T-helper 17 cell (primary cell): Measurements from ENCODE around the gene CYP26B1. TPM values are rescaled to one million over a fixed set of nuclear protein-coding genes. Genes with fewer than 3 reads are reported as not detected.

ENCODE experiments used
- ATAC-seq: fragments of 150-1000 bp; cut with Tn5 transposase; 2 replicates; pipeline ENCODE4 v1.10.0; 2021; ENCODE audit warnings: mild to moderate bottlenecking, moderate library complexity
- DNase-seq, 3 donors: peaks; one replicate each; pipeline versions ENCODE4 v3.0.0 to v3.0.0-alpha.2; 2020 to 2021
- H3K9me3 ChIP-seq: one replicate; pipeline ENCODE4 v1.7.0; 2013; ENCODE audit warnings: low read length, mild to moderate bottlenecking; ENCODE audit not compliant: control insufficient read depth, poor library complexity, severe bottlenecking
- H3K27ac Mint-ChIP-seq: one replicate; pipeline ENCODE4 v1.8.0; 2022; ENCODE audit warnings: mild to moderate bottlenecking, moderate library complexity, mixed read lengths
- H3K27me3 Mint-ChIP-seq: one replicate; pipeline ENCODE4 v1.8.0; 2022; ENCODE audit warnings: mixed read lengths
- H3K36me3 Mint-ChIP-seq: one replicate; pipeline ENCODE4 v1.8.0; 2022; ENCODE audit warnings: low read depth, mixed read lengths
- H3K4me1 Mint-ChIP-seq: one replicate; pipeline ENCODE4 v1.8.0; 2022; ENCODE audit warnings: mild to moderate bottlenecking, mixed read lengths
- H3K4me3 Mint-ChIP-seq: one replicate; pipeline ENCODE4 v1.8.0; 2022; ENCODE audit warnings: mild to moderate bottlenecking, moderate library complexity, mixed read lengths
- total RNA-seq, 4 donors: library from RNA in 2 of 4; stranded (reverse) in 2 of 4; gene quantifications; one replicate each; pipeline ENCODE4 v1.2.3 and lab custom pipeline; 2022 to 2026

Gene CYP26B1
- total RNA-seq, 2 donors from 2014 or later, result not detected

DNA sequence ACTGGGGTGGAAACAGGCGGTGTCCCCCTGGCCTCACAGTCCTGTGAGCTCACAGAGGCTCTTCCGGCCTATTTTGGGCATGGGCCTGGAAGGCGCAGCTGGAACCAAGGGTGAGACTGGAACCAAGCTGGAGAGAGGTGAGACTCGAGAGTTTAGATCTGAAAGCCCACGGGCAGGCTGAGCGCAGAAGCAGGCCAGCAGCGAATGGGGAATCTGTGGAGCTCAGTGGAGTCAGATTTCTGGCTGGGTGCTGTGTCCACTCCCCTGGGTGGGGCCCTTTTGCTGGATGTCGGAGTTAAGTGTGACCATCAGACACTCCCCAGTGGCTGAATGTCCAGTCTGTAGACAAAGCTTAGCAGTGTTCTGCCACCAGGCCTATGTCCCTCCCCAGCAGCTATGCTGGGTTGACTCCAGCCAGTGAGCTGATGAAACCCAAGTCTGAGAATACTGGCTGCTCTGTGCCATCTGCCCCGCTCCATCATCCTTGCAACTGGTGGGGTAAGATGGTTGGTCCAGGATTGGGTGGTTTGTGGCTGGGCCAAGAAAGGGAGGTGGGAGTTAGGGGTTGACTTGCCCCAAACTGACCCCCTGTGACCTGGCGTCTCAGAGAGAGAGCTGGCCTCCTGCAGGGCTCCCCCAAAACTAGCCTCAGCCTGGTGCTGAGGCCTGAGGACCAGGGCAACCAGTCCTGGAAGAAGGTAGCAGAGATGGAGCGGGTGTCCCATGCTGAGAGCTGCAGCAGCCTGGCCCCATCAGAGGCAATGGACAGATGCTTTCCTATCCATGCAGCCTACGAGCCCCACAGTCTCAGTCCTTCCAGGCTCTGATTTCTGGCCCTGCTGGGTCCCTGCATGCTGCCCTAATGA is 34.4 kb downstream of the CYP26B1 start:
- Mint-ChIP-seq H3K36me3 (no peaks in the 10 kb centered on the region), H3K27ac (no peak overlapping the region), H3K4me1 (no peaks in the 10 kb centered on the region), H3K4me3 (no peak overlapping the region), H3K27me3 (peaks cover 42% of the 10 kb centered on the region)
- H3K9me3 ChIP-seq, result no peaks in the 10 kb centered on the region
- ATAC-seq, result no peak
- DNase-seq, result no peak

DNA sequence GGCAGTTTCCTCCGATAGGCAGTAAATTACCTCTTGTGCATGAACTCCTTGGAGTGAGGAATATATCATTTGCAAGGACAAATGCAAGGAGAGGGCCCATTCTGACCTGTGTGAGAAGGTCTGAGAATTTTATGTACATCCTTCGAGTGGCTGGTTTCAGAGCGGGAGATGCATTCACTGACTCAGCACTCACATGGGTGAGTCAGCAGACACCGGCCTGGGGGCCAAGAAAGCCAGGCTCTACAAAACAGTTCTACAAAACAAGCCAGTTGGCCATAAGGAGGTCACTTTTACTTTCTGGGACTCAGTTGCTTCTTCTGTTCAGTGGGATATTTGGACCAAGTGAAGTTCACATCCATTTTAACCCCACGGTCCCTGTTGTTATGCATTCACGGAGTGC is 35.3 kb downstream of the CYP26B1 start:
- Mint-ChIP-seq H3K36me3 (no peaks in the 10 kb centered on the region), H3K27ac (no peak overlapping the region), H3K4me3 (no peak overlapping the region), H3K4me1 (no peaks in the 10 kb centered on the region), H3K27me3 (peaks cover 42% of the 10 kb centered on the region)
- DNase-seq, result no peak
- no peak for ATAC-seq
- no peaks in the 10 kb centered on the region for H3K9me3 ChIP-seq

DNA sequence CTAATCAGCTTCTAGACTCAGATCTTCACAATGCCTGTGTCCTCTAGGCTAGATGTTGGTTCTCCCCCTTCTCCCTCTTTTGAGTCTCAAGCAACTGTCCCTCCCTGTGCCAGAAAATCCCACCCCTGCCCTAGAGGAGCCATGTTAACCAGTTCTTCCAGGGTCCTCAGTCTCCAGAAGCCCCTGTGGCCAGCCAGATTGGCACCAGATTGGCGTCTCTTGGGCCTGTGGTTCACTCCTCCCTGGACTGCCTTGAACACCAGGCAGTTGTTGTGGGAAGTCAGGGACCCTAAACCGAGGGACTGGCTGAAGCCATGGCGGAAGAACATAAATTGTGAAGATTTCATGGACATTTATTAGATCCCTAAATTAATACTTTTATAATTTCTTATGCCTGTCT is 36.6 kb downstream of the CYP26B1 start:
- H3K4me3 Mint-ChIP-seq, result no peak overlapping the region

DNA sequence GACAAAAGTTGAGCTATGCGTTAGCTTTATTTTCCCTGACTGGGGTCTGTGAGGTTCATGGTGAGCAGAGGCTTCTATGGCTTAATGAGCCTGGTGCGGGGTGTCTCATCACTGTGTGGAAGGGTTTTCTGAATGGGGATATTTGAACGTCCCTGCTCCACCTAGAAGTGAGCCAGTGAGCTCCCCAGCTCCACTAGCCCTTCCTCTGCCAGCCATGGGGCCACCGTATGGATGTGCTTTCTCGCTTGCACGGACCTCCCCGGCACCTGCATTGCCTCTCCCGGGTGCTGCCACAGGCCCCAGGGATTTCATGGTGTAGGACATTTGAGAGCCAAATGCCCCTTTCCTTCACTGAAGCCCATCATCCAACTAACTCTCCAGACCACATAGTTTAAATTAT is 37.8 kb downstream of the CYP26B1 start:
- no peak overlapping the region for H3K4me3 Mint-ChIP-seq
- ATAC-seq (no peak), DNase-seq (no peak)
- no peaks in the 10 kb centered on the region for H3K9me3 ChIP-seq
- no peaks in the 10 kb centered on the region for H3K4me1 Mint-ChIP-seq
- no peaks in the 10 kb centered on the region for H3K36me3 Mint-ChIP-seq
- H3K27ac Mint-ChIP-seq, result no peak overlapping the region
- H3K27me3 Mint-ChIP-seq, result peaks cover 49% of the 10 kb centered on the region

More for the DNA sequence above, 36.6 kb downstream of the CYP26B1 start:
- ATAC-seq (no peak), DNase-seq (no peak)
- no peaks in the 10 kb centered on the region for H3K9me3 ChIP-seq
- H3K36me3 Mint-ChIP-seq, result no peaks in the 10 kb centered on the region
- peaks cover 39% of the 10 kb centered on the region for H3K27me3 Mint-ChIP-seq
- no peaks in the 10 kb centered on the region for H3K4me1 Mint-ChIP-seq
- no peak overlapping the region for H3K27ac Mint-ChIP-seq

DNA sequence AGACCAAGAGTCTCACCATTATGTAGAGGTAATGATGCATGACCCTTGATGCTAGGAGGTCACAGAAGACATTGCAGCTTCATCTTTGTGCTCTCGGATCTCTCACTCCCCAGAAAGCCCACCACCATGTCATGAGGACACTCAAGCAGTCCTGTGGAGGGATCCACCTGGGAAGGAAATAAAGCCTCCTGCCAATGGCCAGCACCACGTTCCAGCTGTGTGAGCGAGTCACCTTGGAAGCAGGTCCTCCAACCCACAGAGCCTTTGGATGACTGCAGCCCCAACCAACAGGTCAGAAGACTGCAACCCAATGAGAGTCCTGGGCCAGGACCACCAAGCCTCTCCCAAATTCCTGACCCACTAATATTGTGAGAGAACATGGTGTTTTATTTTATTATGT is 38.4 kb downstream of the CYP26B1 start:
- ATAC-seq, result no peak
- Mint-ChIP-seq H3K4me1 (no peaks in the 10 kb centered on the region), H3K27me3 (peaks cover 54% of the 10 kb centered on the region), H3K27ac (no peak overlapping the region), H3K36me3 (no peaks in the 10 kb centered on the region), H3K4me3 (no peak overlapping the region)
- no peak for DNase-seq
- H3K9me3 ChIP-seq, result no peaks in the 10 kb centered on the region

DNA sequence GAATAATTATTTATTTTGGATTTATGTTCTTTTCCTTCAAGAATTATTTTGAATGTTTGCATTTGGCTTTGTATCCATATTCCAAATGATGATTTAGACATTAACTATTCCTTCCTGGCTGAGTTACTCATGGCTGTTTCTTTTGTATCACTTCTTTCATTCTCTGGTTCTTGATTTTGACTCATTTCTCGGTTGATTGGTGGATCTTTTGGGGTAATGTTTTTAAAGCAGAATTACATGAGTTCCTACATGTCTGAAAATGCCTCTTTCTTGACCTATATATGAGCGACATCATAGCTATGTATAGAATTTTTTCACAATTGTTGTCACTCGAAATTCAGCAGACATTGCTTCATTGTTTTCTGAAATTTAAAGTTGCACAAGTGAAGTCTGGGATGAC is 39.5 kb downstream of the CYP26B1 start:
- no peaks in the 10 kb centered on the region for H3K36me3 Mint-ChIP-seq
- H3K27me3 Mint-ChIP-seq, result peaks cover 56% of the 10 kb centered on the region
- no peak for ATAC-seq
- H3K9me3 ChIP-seq, result no peaks in the 10 kb centered on the region
- no peak overlapping the region for H3K4me3 Mint-ChIP-seq
- no peak for DNase-seq
- H3K4me1 Mint-ChIP-seq, result no peaks in the 10 kb centered on the region
- no peak overlapping the region for H3K27ac Mint-ChIP-seq

DNA sequence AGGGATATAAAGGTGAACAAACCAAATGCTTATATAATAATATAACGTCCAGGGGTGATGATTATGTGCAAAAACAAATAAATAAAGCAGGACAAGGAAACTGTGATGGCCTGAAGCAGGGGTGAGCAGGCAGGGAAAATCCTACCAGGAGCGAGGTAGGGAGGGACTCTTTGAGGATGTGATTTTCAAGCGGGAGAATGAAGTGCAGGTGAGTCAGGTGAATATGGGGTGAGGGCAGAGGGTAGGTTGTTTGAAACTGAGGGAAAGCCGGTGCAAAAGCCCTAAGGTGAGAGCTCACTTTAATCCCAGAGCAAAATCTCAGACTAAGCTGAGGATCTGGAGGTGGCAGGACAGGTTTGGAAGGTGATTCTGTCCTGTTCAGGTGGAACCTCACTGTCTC is 40.7 kb downstream of the CYP26B1 start:
- H3K4me3 Mint-ChIP-seq, result no peak overlapping the region
- DNase-seq (no peak), ATAC-seq (no peak)
- peaks cover 53% of the 10 kb centered on the region for H3K27me3 Mint-ChIP-seq
- H3K27ac Mint-ChIP-seq, result no peak overlapping the region
- H3K9me3 ChIP-seq, result no peaks in the 10 kb centered on the region
- H3K36me3 Mint-ChIP-seq, result peaks cover 4% of the 10 kb centered on the region
- no peaks in the 10 kb centered on the region for H3K4me1 Mint-ChIP-seq

DNA sequence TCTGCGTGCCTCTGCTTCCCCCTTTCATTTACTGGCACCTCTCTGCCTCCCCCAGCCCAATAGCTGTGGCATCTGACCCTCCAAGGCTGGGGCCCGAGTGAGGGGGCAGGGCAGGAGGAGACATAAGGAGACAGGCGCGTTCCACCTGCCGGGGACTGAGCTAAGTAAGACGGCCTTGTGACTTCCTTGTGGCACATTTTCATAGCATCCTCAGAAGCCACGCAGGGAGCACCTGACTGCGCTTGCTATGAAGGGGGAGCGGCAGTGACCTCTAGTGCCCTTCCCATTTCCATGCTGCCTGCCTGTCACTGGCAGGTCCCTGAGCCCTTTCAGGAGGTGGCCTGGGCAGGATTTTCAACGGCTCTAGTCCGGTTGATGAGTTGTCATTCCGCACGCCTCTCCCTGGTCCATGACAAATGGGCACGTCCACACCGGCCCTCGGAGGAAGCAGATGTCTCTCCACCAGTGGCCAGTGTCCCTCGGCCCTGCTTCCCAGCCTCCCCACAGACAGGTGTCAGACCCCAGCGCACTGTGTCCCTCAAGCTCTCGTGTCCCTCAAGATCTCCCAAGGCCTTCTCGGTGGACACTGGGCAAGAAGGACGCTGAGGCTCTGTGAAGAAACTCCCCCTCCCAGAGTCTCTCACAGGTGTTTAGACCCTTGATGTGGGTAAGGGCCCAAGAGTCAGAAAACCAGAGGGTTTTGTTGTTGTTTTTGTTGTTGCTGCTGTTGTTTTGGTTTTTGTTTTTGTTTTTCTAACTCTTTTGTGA is 42.7 kb downstream of the CYP26B1 start:
- H3K36me3 Mint-ChIP-seq, result peaks cover 4% of the 10 kb centered on the region
- H3K27me3 Mint-ChIP-seq, result peaks cover 45% of the 10 kb centered on the region
- no peaks in the 10 kb centered on the region for H3K4me1 Mint-ChIP-seq
- no peak overlapping the region for H3K4me3 Mint-ChIP-seq
- no peak overlapping the region for H3K27ac Mint-ChIP-seq
- ATAC-seq (no peak), DNase-seq (no peak)
- H3K9me3 ChIP-seq, result no peaks in the 10 kb centered on the region

DNA sequence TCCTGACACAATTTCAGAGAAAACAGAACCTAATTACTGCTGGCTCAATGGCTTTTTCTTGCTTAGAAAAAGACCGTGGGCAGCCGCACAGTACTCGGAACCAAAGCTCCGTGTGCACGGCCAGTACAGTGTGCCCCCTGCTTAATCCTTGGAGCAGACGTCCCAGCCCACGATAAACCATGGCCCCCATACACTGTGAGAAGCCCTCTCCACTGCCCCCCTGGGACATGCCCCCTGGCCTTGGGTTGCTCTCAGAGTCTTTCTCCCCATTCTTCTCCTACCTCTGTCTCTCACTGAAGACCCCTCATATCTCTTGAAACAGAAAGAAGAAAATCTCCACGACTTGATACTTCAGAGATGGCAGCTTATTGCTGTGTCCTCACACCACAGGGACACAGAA is 44.0 kb downstream of the CYP26B1 start:
- DNase-seq, result no peak
- Mint-ChIP-seq H3K27me3 (peaks cover 44% of the 10 kb centered on the region), H3K4me3 (no peak overlapping the region), H3K27ac (no peak overlapping the region), H3K36me3 (peaks cover 4% of the 10 kb centered on the region), H3K4me1 (no peaks in the 10 kb centered on the region)
- ATAC-seq, result no peak
- H3K9me3 ChIP-seq, result no peaks in the 10 kb centered on the region

DNA sequence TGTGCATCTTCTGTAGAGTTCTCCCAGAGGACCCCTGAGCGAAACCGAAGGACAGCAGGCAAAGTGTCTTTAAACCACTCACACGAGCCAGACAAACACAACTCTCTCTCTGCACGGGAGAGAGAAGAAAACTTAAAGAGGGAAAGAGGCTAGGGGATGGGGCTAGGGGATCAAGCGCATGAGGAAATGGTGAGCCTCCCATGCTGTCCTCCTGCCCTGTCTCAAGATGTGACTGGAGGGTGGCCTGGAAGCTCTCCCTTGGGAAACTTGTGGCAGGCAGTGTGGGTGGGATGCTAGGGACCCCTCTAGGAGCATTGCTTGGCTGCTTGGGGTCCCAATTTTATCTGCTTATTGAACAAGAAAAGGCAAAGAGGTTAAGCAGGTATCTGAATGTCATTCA is 44.5 kb downstream of the CYP26B1 start:
- H3K4me1 Mint-ChIP-seq, result no peaks in the 10 kb centered on the region
- H3K4me3 Mint-ChIP-seq, result no peak overlapping the region
- H3K9me3 ChIP-seq, result no peaks in the 10 kb centered on the region
- H3K36me3 Mint-ChIP-seq, result peaks cover 4% of the 10 kb centered on the region
- DNase-seq (no peak), ATAC-seq (no peak)
- H3K27me3 Mint-ChIP-seq, result peaks cover 46% of the 10 kb centered on the region
- no peak overlapping the region for H3K27ac Mint-ChIP-seq

DNA sequence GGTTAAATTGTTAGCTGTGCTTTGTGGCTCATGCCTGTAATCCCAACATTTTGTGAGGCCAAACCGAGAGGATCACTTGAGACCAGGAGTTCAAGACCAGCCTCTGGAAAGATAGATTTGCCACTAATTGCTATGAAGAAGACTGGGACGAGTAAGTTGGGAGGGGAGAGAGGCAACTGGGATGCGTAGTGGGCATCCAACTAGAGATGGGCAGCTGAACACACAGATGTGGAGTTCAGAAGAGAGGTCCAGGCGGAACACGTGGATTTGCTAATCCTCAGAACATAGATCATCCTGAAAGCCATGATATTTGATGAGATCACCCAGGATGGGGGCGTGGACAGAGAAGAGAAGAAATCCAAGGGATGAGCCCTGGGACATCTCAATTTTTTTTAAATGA is 48.7 kb downstream of the CYP26B1 start:
- Mint-ChIP-seq H3K27me3 (peaks cover 29% of the 10 kb centered on the region), H3K4me3 (no peak overlapping the region), H3K36me3 (peaks cover 4% of the 10 kb centered on the region), H3K27ac (no peak overlapping the region), H3K4me1 (no peaks in the 10 kb centered on the region)
- no peak for ATAC-seq
- no peaks in the 10 kb centered on the region for H3K9me3 ChIP-seq
- DNase-seq, result no peak

DNA sequence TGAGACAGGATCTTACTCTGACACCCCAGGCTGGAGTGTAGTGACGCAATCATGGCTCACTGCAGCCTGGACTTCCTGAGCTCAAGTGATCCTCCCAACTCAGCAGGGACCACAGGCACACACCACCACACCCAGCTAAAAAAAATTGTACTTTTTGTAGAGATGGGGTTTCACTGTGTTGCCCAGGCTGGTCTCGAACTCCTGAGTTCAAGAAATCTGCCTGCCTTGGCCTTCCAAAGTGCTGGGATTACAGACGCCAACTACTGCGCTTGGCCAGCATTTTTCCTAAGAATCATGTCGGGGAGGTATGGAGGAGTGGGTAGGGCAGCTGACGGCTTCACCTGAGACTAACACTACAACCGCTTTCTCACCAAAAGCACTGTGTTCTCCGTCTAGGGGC is 50.4 kb downstream of the CYP26B1 start:
- H3K36me3 Mint-ChIP-seq, result no peaks in the 10 kb centered on the region
- ATAC-seq (no peak), DNase-seq (no peak)
- H3K4me1 Mint-ChIP-seq, result no peaks in the 10 kb centered on the region
- no peak overlapping the region for H3K27ac Mint-ChIP-seq
- peaks cover 20% of the 10 kb centered on the region for H3K27me3 Mint-ChIP-seq
- no peaks in the 10 kb centered on the region for H3K9me3 ChIP-seq
- no peak overlapping the region for H3K4me3 Mint-ChIP-seq

DNA sequence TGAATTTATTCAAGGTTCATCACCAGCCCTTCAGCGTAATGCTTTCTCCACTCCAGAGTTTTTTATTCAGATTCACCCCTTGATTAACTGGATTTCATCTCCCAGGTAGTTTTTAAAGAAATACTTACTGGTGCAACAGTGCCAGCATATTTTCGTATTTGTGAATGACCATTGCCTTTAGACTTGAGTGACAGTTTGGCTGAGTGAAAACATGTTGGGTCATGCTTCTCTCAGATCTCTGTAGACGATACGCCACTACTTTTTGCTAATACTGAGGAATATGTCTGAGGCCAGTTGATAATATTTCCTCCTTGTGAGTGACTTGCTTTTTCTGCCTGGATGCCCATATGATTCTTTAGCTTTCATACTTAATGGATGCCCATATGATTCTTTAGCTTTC is 51.5 kb downstream of the CYP26B1 start:
- Mint-ChIP-seq H3K36me3 (no peaks in the 10 kb centered on the region), H3K27ac (no peak overlapping the region), H3K4me1 (no peaks in the 10 kb centered on the region), H3K27me3 (peaks cover 16% of the 10 kb centered on the region), H3K4me3 (no peak overlapping the region)
- H3K9me3 ChIP-seq, result no peaks in the 10 kb centered on the region
- no peak for ATAC-seq
- no peak for DNase-seq

DNA sequence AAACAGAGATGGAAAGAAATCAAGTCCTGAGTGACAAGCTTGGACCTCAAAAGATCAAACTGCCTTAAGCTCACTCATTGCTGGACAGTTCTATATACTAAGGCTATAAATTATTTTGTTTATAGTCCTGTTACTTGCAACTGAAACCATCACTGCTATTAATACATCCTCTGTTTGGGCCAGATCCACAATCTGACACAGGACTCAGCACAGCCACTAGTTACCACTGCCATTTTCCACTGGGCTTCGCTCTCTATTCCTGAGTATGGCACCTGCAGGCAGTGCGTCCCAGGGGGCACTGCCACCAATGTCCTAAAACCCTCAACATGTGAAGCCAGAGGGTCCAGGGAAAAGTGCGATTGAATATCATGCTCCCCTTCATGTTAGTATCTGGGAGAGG is 52.3 kb downstream of the CYP26B1 start:
- Mint-ChIP-seq H3K4me1 (no peaks in the 10 kb centered on the region), H3K4me3 (no peak overlapping the region), H3K36me3 (no peaks in the 10 kb centered on the region), H3K27ac (no peak overlapping the region), H3K27me3 (peaks cover 18% of the 10 kb centered on the region)
- H3K9me3 ChIP-seq, result no peaks in the 10 kb centered on the region
- no peak for DNase-seq
- ATAC-seq, result no peak
